DOHH2 (cell line): ENCODE data around the gene PKM.

Source experiments
- CTCF ChIP-seq: fragments of 200-600 bp; sonication (generic); IDR thresholded peaks from one replicate; pipeline ENCODE4 v1.5.1; 2014; ENCODE audit warnings: antibody characterized with exemption, mild to moderate bottlenecking, low read depth, low read length; ENCODE audit not compliant: poor library complexity, severe bottlenecking
- EZH2phosphoT487 ChIP-seq: fragments of 200-600 bp; sonication (generic); IDR thresholded peaks from 2 replicates; pipeline ENCODE4 v1.6.1; 2017; ENCODE audit warnings: borderline replicate concordance, mild to moderate bottlenecking, antibody characterized with exemption, low read length, moderate library complexity, mixed read lengths

GRCh38 chr15:72172796-72173195 lies 58.2 kb downstream of the PKM start:
- TF ChIP-seq CTCF (no peak), EZH2phosphoT487 (no peak)
